IMR-90 (cell line): ENCODE results near the gene KDSR.

Source experiments
- CEBPB ChIP-seq: IDR thresholded peaks from 2 replicates; pipeline ENCODE4 v1.6.1; 2012; ENCODE audit warnings: low read depth, low read length, improper control_type of control experiment
- CHD1 ChIP-seq: IDR thresholded peaks from 2 replicates; pipeline ENCODE4 v1.6.1; 2012; ENCODE audit warnings: low read depth, low read length, improper control_type of control experiment
- CTCF ChIP-seq: conservative IDR thresholded peaks from 2 replicates; pipeline ENCODE4 v1.5.1; 2012; ENCODE audit warnings: mild to moderate bottlenecking, low read depth, low read length, improper control_type of control experiment
- FOS ChIP-seq: fragments of 150-350 bp; IDR thresholded peaks from 2 replicates; pipeline ENCODE4 v1.6.1; 2016; ENCODE audit warnings: low read depth, low read length
- MAFK ChIP-seq: IDR thresholded peaks from 2 replicates; pipeline ENCODE4 v1.6.1; 2012; ENCODE audit warnings: low read depth, low read length, improper control_type of control experiment
- MAZ ChIP-seq: IDR thresholded peaks from 2 replicates; pipeline ENCODE4 v1.6.1; 2012; ENCODE audit warnings: low read depth, mild to moderate bottlenecking, low read length, improper control_type of control experiment, moderate library complexity, borderline replicate concordance
- MXI1 ChIP-seq: IDR thresholded peaks from 2 replicates; pipeline ENCODE4 v1.6.1; 2012; ENCODE audit warnings: low read depth, mild to moderate bottlenecking, low read length, moderate library complexity, borderline replicate concordance
- NFE2L2 ChIP-seq: fragments of 150-350 bp; IDR thresholded peaks from 2 replicates; pipeline ENCODE4 v1.6.1; 2016; ENCODE audit warnings: low read depth, mild to moderate bottlenecking, low read length
- POLR2A ChIP-seq: IDR thresholded peaks from 2 replicates; pipeline ENCODE4 v1.6.1; 2012; ENCODE audit warnings: mild to moderate bottlenecking, low read depth, low read length
- RAD21 ChIP-seq: IDR thresholded peaks from 2 replicates; pipeline ENCODE4 v1.6.1; 2012; ENCODE audit warnings: low read length, improper control_type of control experiment
- SMC3 ChIP-seq: fragments of 150-350 bp; IDR thresholded peaks from 2 replicates; pipeline ENCODE4 v1.6.1; 2016; ENCODE audit warnings: low read depth, mild to moderate bottlenecking, antibody characterized with exemption, low read length, moderate library complexity
- USF2 ChIP-seq: fragments of 150-350 bp; IDR thresholded peaks from 2 replicates; pipeline ENCODE4 v1.6.1; 2017; ENCODE audit warnings: mild to moderate bottlenecking, antibody characterized with exemption, low read length, low read depth
- TF ChIP-seq, protein P1 (sequence below): fragments of 150-350 bp; IDR thresholded peaks from 2 replicates; pipeline ENCODE4 v1.6.1; 2016; ENCODE audit warnings: low read depth, mild to moderate bottlenecking, low read length, moderate library complexity, borderline replicate concordance

DNA sequence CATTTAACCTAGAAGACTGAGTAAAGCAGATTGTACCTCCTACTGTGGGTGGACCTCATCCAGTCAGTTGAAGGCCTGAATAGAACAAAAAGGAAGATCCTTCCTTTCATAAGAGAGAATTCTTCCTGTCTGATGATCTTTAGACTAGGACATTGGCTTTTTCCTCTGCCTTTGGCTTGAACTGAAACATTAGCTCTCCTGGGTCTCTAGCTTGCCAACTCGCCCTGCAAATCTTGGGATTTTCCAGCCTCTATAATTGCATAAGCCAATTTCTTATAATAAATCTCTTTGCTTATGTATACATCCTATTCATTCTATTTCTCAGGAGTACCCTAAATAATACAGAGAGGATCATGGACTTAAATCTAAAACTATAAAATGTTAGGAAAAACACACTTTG is 6.2 kb upstream of the KDSR start:
- TF ChIP-seq CTCF (no peak), MAZ (no peak), FOS (no peak), NFE2L2 (no peak), POLR2A (no peak), RAD21 (no peak), MXI1 (no peak), MAFK (no peak), CEBPB (no peak), CHD1 (no peak), USF2 (no peak), SMC3 (no peak)
- TF ChIP-seq, protein P1, sequence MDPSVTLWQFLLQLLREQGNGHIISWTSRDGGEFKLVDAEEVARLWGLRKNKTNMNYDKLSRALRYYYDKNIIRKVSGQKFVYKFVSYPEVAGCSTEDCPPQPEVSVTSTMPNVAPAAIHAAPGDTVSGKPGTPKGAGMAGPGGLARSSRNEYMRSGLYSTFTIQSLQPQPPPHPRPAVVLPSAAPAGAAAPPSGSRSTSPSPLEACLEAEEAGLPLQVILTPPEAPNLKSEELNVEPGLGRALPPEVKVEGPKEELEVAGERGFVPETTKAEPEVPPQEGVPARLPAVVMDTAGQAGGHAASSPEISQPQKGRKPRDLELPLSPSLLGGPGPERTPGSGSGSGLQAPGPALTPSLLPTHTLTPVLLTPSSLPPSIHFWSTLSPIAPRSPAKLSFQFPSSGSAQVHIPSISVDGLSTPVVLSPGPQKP, result no peak
